Transverse colon (tissue), 4 donors: Measurements from ENCODE around the gene NKAIN2. TPM values are rescaled to one million over a fixed set of nuclear protein-coding genes. Genes with fewer than 3 reads are reported as not detected.

ENCODE experiments used
- DNase-seq: peaks from one replicate; pipeline ENCODE4 v3.0.0-alpha.2; 2019
- H3K27ac ChIP-seq, 4 donors: fragments of 200-600 bp; sonication (generic); 2 replicates each; pipeline ENCODE4 v1.5.1; 2016 to 2018; ENCODE audit warnings: inconsistent platforms in 4 of 4
- H3K27me3 ChIP-seq: fragments of 200-600 bp; sonication (generic); 2 replicates; pipeline ENCODE4 v1.5.1; 2017; ENCODE audit warnings: inconsistent platforms
- H3K36me3 ChIP-seq, 4 donors: fragments of 200-600 bp; sonication (generic); 2 replicates each; pipeline ENCODE4 v1.5.1; 2017 to 2019; ENCODE audit warnings: inconsistent platforms in 4 of 4
- H3K4me1 ChIP-seq, 4 donors: fragments of 200-600 bp; sonication (generic); 2 replicates each; pipeline ENCODE4 v1.5.1; 2017 to 2020; ENCODE audit warnings: inconsistent platforms in 4 of 4
- H3K4me3 ChIP-seq, 4 donors: fragments of 200-600 bp; sonication (generic); 1 replicate in 1 of 4; 2 replicates in 3 of 4; pipeline versions ENCODE4 v1.5.1 to v1.6.1; 2017 to 2019; ENCODE audit warnings: inconsistent platforms in 4 of 4
- H3K9me3 ChIP-seq, 2 donors: fragments of 200-600 bp; sonication (generic); 2 replicates each; pipeline ENCODE4 v1.5.1; 2017 to 2019; ENCODE audit warnings: inconsistent platforms in 2 of 2
- EP300 ChIP-seq: sonication (generic); formaldehyde crosslinking; IDR thresholded peaks from one replicate; pipeline ENCODE4 v1.6.1; 2017; ENCODE audit warnings: antibody characterized with exemption, low read depth
- POLR2A ChIP-seq: fragments of 450-650 bp; IDR thresholded peaks from one replicate; pipeline ENCODE4 v1.6.1; 2016; ENCODE audit warnings: antibody characterized with exemption, mild to moderate bottlenecking, moderate library complexity
- POLR2AphosphoS5 ChIP-seq, 3 donors: sonication (generic); formaldehyde crosslinking; IDR thresholded peaks; one replicate each; pipeline ENCODE4 v1.6.1; 2016; ENCODE audit warnings: antibody characterized with exemption in 3 of 3
- WGBS, 2 donors: methylation state at CpG; one replicate each; pipeline ENCODE4 v1.1.5; 2018; ENCODE audit warnings: low coverage in 1 of 2; 5-methylcytosine and 5-hydroxymethylcytosine counted together
- in situ Hi-C, 4 donors: fragments of 200-750 bp; cut with MboI; loops; one replicate each; pipeline versions ENCODE4 v1.15.0 to v1.15.1; 2017; ENCODE audit warnings: low sequenced_read_pairs in 3 of 4, low pct_ligation_motif_present in 1 of 4, low pct_unique_long_range_greater_than_20kb in 1 of 4
- intact Hi-C: fragments of 100-400 bp; cut with DNase I; formaldehyde crosslinking; loops from one replicate; pipeline ENCODE4 v1.15.1; 2023; ENCODE audit warnings: low total_unique reads
- total RNA-seq, 4 donors: library from RNA; depleted of rRNA; stranded (reverse); fragments of >200 nt; gene quantifications; one replicate each; pipeline ENCODE4 v1.1.0, GENCODE V29; 2016
- TF ChIP-seq, protein P1 (sequence below), 5 experiments: fragments of 200-600 bp in 3 of 5; fragments of 450-650 bp in 2 of 5; sonication (generic) in 3 of 5; IDR thresholded peaks; 1 replicate in 2 of 5; 2 replicates in 3 of 5; pipeline ENCODE4 v1.5.1; 2016 to 2017; ENCODE audit warnings: antibody characterized with exemption in 5 of 5, inconsistent platforms in 3 of 5, mild to moderate bottlenecking in 2 of 5, moderate library complexity in 1 of 5

Gene NKAIN2
- total RNA-seq, 4 donors from 2014 or later: 0.32 TPM; not detected in 3

GRCh38 chr6:124768224-124768623 is 964.6 kb downstream of the NKAIN2 start:
- H3K27ac ChIP-seq: no peak overlapping the region
- in situ Hi-C loops (no loop called here), intact Hi-C loops (no loop called here)
- 75 to 77% methylated on average over 1 of the region's 1 CpG for WGBS, 2 donors
- no peaks in the 10 kb centered on the region for H3K36me3 ChIP-seq
- H3K4me1 ChIP-seq: no peaks in the 10 kb centered on the region
- TF ChIP-seq POLR2A (no peak), POLR2AphosphoS5 (IDR thresholded peaks at IDR 0.05) (no peak), EP300 (no peak)
- TF ChIP-seq, protein P1, sequence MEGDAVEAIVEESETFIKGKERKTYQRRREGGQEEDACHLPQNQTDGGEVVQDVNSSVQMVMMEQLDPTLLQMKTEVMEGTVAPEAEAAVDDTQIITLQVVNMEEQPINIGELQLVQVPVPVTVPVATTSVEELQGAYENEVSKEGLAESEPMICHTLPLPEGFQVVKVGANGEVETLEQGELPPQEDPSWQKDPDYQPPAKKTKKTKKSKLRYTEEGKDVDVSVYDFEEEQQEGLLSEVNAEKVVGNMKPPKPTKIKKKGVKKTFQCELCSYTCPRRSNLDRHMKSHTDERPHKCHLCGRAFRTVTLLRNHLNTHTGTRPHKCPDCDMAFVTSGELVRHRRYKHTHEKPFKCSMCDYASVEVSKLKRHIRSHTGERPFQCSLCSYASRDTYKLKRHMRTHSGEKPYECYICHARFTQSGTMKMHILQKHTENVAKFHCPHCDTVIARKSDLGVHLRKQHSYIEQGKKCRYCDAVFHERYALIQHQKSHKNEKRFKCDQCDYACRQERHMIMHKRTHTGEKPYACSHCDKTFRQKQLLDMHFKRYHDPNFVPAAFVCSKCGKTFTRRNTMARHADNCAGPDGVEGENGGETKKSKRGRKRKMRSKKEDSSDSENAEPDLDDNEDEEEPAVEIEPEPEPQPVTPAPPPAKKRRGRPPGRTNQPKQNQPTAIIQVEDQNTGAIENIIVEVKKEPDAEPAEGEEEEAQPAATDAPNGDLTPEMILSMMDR (IDR thresholded peaks at IDR 0.05): no peak
- H3K9me3 ChIP-seq: no peaks in the 10 kb centered on the region
- no peak for DNase-seq
- no peak overlapping the region for H3K4me3 ChIP-seq
- no peaks in the 10 kb centered on the region for H3K27me3 ChIP-seq

DNA sequence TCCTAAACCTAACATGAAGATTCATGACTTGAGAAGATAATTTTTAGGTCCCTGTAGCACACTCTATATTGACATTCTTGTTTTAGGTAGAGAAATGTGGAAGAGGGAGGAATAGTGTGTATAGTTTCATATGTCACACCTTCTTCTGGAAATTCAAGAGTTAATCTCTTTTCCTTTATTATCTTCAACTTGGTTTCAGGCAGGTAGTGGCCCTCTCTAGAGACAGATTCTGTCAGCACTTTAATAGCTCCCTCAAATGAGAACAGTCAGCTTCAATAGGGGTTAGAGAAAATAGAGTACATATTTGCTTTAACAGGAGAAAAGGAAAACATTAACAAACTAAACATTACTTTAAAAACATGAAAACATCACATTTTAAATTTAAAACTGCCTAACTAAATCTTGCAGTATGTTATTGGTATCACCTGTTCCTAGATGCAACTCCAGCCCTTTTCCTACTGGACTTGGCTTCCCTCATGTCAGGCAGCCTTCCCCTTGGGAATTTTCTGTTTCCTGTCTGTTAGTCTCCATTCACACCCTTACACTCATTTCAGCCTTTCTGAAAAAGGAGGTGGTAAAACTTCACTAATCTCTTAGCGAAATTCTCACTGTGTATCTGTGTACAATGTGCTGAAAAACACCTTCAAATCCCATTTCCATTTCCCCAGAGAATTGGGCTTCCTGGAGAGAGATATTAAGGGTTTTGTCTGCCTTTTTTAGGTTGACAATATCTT is 966.3 kb downstream of the NKAIN2 start:
- in situ Hi-C loops: no loop called here
- WGBS, 2 donors: 40 to 63% methylated on average over 1 of the region's 1 CpG
- Histone ChIP-seq H3K36me3 (no peaks in the 10 kb centered on the region), H3K4me3 (no peak overlapping the region), H3K27me3 (no peaks in the 10 kb centered on the region), H3K9me3 (no peaks in the 10 kb centered on the region), H3K4me1 (no peaks in the 10 kb centered on the region), H3K27ac (no peak overlapping the region)
- DNase-seq: no peak
- TF ChIP-seq POLR2A: no peak
- no peak for TF ChIP-seq POLR2AphosphoS5 (IDR thresholded peaks at IDR 0.05)
- TF ChIP-seq, protein P1 (IDR thresholded peaks at IDR 0.05): no peak
- no peak for TF ChIP-seq EP300
- intact Hi-C loops: no loop called here

- no peak overlapping the region for H3K4me3 ChIP-seq
- DNase-seq: no peak
- 63 to 70% methylated on average over 2 to 3 of the region's 3 CpGs for whole genome bisulfite sequencing, 2 donors
- in situ Hi-C loops: no loop called here
- no peak overlapping the region for H3K27ac ChIP-seq
- no peaks in the 10 kb centered on the region for H3K27me3 ChIP-seq
- H3K36me3 ChIP-seq: no peaks in the 10 kb centered on the region
- H3K4me1 ChIP-seq: no peaks in the 10 kb centered on the region
- no peaks in the 10 kb centered on the region for H3K9me3 ChIP-seq
- intact Hi-C loops: no loop called here
- TF ChIP-seq, protein P1 (IDR thresholded peaks at IDR 0.05): no peak
- TF ChIP-seq POLR2AphosphoS5 (IDR thresholded peaks at IDR 0.05) (no peak), POLR2A (no peak), EP300 (no peak)
Observed at GRCh38 chr6:124770784-124771183, 967.1 kb downstream of the NKAIN2 start.

- WGBS, 2 donors: 52 to 63% methylated on average over 3 of the region's 3 CpGs
Observed at GRCh38 chr6:124772733-124773319, 969.2 kb downstream of the NKAIN2 start.

More at GRCh38 chr6:124772733-124773319, 969.2 kb downstream of the NKAIN2 start:
- Histone ChIP-seq H3K27me3 (no peaks in the 10 kb centered on the region), H3K27ac (no peak overlapping the region), H3K4me3 (no peak overlapping the region), H3K4me1 (no peaks in the 10 kb centered on the region), H3K36me3 (no peaks in the 10 kb centered on the region), H3K9me3 (no peaks in the 10 kb centered on the region)
- TF ChIP-seq POLR2A (no peak), POLR2AphosphoS5 (IDR thresholded peaks at IDR 0.05) (no peak), EP300 (no peak)
- TF ChIP-seq, protein P1 (IDR thresholded peaks at IDR 0.05): no peak
- in situ Hi-C loops: no loop called here
- no peak for DNase-seq
- intact Hi-C loops: no loop called here
